K562 (cell line): Measurements from ENCODE around the gene VPS45. TPM values are rescaled to one million over a fixed set of nuclear protein-coding genes. Genes with fewer than 3 reads are reported as not detected.

Experiments used
- BCL6 ChIP-seq: fragments of 250-450 bp; sonication (Bioruptor Pico); IDR thresholded peaks from 2 replicates; pipeline ENCODE4 v1.4.0; 2020
- CC2D1A ChIP-seq: fragments of 450-650 bp; IDR thresholded peaks from 2 replicates; pipeline ENCODE4 v1.6.1; 2017; ENCODE audit warnings: mild to moderate bottlenecking
- ELF2 ChIP-seq: fragments of 250-450 bp; sonication (Bioruptor Pico); IDR thresholded peaks from 2 replicates; pipeline ENCODE4 v1.5.0; 2021; ENCODE audit warnings: mild to moderate bottlenecking
- EP400 ChIP-seq: fragments of 450-650 bp; IDR thresholded peaks from 2 replicates; pipeline ENCODE4 v1.6.1; 2017; ENCODE audit warnings: antibody characterized with exemption, mild to moderate bottlenecking, moderate library complexity
- GTF2E2 ChIP-seq: fragments of 200-800 bp; sonication (Bioruptor generic); IDR thresholded peaks from 2 replicates; pipeline ENCODE4 v1.6.1; 2016; ENCODE audit warnings: missing genetic modification characterization, missing compliant biosample characterization
- HMGN3 ChIP-seq: IDR thresholded peaks from 2 replicates; pipeline ENCODE4 v1.6.1; 2011; ENCODE audit warnings: borderline replicate concordance, low read depth, mild to moderate bottlenecking, mixed read lengths, low read length; ENCODE audit not compliant: insufficient read length; ENCODE audit errors: extremely low read depth
- MAFF ChIP-seq: IDR thresholded peaks from 2 replicates; pipeline ENCODE4 v1.6.1; 2012; ENCODE audit warnings: low read length, improper control_type of control experiment
- MCM2 ChIP-seq: fragments of 450-650 bp; IDR thresholded peaks from 2 replicates; pipeline ENCODE4 v1.6.1; 2017; ENCODE audit warnings: low read depth, mild to moderate bottlenecking
- NCOA4 ChIP-seq: fragments of 450-650 bp; IDR thresholded peaks from 2 replicates; pipeline ENCODE4 v1.6.1; 2018; ENCODE audit warnings: mild to moderate bottlenecking; ENCODE audit not compliant: partially characterized antibody
- RBM15 ChIP-seq: fragments of 200-400 bp; formaldehyde crosslinking; IDR thresholded peaks from 2 replicates; pipeline ENCODE4 v1.6.1; 2018; ENCODE audit warnings: mild to moderate bottlenecking, low read length, moderate library complexity; ENCODE audit not compliant: insufficient read depth
- RFX5 ChIP-seq: IDR thresholded peaks from 2 replicates; pipeline ENCODE4 v1.6.1; 2011; ENCODE audit warnings: low read depth, mild to moderate bottlenecking, improper control_type of control experiment, low read length
- polyA plus RNA-seq, 8 experiments: library from polyadenylated mRNA; depleted of rRNA in 4 of 8; stranded (reverse) in 5 of 8; unstranded in 3 of 8; fragments of >200 nt; fragmentation: Nextera tagmentation in 2 of 8; fragmentation: Illumina TruSeq in 1 of 8; extraction: Ambion mirVana in 2 of 8; extraction: Trizol in 1 of 8; gene quantifications; 2 replicates each; pipeline versions ENCODE4 v1.2.1 to v1.2.3, GENCODE V29; 2011 to 2014; ENCODE audit warnings: inconsistent platforms in 1 of 8, missing spikeins in 1 of 8
- total RNA-seq, 7 experiments: library from RNA; depleted of rRNA in 6 of 7; stranded (reverse); fragments of >200 nt in 6 of 7; fragmentation: Illumina TruSeq in 2 of 7; extraction: Trizol in 2 of 7; gene quantifications; 2 replicates each; pipeline versions ENCODE4 v1.2.1 to v1.2.3, GENCODE V29; 2011 to 2021; ENCODE audit warnings: low replicate concordance in 1 of 7
- TF ChIP-seq, protein P1 (sequence below): fragments of 450-650 bp; IDR thresholded peaks from 2 replicates; pipeline ENCODE4 v1.6.1; 2016; ENCODE audit warnings: low read depth
- TF ChIP-seq, protein P2 (sequence below): sonication (generic); formaldehyde crosslinking; IDR thresholded peaks from 2 replicates; pipeline ENCODE4 v1.8.0; 2022; ENCODE audit warnings: mild to moderate bottlenecking, missing genetic modification reagents, borderline replicate concordance

Gene VPS45
- total and polyA plus RNA-seq, 9 of the 15 experiments (the other 6 are each of a cell fraction or from before 2014, with no cell fraction given), result 17.9 to 48.2 (median 34.4) TPM

DNA sequence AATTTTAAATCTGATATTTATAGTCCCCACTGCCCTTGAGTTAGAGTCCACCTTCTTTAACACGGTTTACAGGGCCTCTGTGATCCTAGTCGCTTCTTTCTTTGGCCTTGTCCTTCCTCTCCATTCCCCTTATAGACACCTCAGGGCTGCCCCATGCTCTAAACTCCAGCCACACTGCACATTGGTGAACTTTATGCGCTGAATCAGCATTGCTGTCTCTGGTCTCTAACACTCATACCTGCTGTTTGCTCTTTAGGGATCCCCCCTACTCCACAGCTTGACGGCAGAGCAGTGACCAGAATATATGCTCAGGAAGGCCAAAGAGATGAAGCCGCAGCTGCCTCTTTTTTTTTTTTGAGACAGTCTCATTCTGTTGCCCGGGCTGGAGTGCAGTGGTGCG is 112.3 kb downstream of the VPS45 start (continued):
- TF ChIP-seq, protein P1, sequence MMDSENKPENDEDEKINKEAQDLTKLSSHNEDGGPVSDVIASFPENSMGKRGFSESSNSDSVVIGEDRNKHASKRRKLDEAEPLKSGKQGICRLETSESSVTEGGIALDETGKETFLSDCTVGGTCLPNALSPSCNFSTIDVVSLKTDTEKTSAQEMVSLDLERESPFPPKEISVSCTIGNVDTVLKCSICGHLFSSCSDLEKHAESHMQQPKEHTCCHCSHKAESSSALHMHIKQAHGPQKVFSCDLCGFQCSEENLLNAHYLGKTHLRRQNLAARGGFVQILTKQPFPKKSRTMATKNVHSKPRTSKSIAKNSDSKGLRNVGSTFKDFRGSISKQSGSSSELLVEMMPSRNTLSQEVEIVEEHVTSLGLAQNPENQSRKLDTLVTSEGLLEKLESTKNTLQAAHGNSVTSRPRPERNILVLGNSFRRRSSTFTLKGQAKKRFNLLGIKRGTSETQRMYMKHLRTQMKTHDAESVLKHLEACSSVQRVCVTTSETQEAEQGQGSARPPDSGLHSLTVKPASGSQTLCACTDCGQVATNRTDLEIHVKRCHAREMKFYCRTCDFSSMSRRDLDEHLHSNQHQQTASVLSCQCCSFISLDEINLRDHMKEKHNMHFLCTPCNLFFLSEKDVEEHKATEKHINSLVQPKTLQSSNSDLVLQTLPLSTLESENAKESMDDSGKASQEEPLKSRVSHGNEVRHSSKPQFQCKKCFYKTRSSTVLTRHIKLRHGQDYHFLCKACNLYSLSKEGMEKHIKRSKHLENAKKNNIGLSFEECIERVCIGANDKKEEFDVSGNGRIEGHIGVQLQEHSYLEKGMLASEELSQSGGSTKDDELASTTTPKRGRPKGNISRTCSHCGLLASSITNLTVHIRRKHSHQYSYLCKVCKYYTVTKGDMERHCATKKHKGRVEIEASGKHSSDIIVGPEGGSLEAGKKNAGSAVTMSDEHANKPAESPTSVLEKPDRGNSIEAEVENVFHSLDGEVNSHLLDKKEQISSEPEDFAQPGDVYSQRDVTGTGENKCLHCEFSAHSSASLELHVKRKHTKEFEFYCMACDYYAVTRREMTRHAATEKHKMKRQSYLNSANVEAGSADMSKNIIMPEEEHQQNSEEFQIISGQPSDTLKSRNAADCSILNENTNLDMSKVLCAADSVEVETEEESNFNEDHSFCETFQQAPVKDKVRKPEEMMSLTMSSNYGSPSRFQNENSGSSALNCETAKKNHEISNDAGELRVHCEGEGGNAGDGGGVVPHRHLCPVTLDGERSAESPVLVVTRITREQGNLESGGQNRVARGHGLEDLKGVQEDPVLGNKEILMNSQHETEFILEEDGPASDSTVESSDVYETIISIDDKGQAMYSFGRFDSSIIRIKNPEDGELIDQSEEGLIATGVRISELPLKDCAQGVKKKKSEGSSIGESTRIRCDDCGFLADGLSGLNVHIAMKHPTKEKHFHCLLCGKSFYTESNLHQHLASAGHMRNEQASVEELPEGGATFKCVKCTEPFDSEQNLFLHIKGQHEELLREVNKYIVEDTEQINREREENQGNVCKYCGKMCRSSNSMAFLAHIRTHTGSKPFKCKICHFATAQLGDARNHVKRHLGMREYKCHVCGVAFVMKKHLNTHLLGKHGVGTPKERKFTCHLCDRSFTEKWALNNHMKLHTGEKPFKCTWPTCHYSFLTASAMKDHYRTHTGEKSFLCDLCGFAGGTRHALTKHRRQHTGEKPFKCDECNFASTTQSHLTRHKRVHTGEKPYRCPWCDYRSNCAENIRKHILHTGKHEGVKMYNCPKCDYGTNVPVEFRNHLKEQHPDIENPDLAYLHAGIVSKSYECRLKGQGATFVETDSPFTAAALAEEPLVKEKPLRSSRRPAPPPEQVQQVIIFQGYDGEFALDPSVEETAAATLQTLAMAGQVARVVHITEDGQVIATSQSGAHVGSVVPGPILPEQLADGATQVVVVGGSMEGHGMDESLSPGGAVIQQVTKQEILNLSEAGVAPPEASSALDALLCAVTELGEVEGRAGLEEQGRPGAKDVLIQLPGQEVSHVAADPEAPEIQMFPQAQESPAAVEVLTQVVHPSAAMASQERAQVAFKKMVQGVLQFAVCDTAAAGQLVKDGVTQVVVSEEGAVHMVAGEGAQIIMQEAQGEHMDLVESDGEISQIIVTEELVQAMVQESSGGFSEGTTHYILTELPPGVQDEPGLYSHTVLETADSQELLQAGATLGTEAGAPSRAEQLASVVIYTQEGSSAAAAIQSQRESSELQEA, result no peak
- TF ChIP-seq, protein P2, sequence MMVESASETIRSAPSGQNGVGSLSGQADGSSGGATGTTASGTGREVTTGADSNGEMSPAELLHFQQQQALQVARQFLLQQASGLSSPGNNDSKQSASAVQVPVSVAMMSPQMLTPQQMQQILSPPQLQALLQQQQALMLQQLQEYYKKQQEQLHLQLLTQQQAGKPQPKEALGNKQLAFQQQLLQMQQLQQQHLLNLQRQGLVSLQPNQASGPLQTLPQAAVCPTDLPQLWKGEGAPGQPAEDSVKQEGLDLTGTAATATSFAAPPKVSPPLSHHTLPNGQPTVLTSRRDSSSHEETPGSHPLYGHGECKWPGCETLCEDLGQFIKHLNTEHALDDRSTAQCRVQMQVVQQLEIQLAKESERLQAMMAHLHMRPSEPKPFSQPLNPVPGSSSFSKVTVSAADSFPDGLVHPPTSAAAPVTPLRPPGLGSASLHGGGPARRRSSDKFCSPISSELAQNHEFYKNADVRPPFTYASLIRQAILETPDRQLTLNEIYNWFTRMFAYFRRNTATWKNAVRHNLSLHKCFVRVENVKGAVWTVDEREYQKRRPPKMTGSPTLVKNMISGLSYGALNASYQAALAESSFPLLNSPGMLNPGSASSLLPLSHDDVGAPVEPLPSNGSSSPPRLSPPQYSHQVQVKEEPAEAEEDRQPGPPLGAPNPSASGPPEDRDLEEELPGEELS (CRISPR knock-in tag), result no peak
- TF ChIP-seq BCL6 (no peak), RFX5 (no peak), MCM2 (no peak), EP400 (no peak), ELF2 (CRISPR knock-in tag) (no peak), MAFF (0 out of 2 replicates have a peak, but pooled peaks have one; percentile 25), RBM15 (no peak), NCOA4 (no peak), CC2D1A (no peak), HMGN3 (no peak), GTF2E2 (tag) (no peak)
